Panc1 (cell line): ENCODE data around the gene E4F1. TPM values are rescaled to one million over a fixed set of nuclear protein-coding genes. Genes with fewer than 3 reads are reported as not detected.

Experiments
- ATAC-seq: fragments of 200-7000 bp; cut with Tn5 transposase; 2 replicates; pipeline ENCODE4 v1.9.1; 2020; ENCODE audit warnings: mild to moderate bottlenecking, moderate library complexity
- BruUV-seq: library from RNA; stranded (reverse); fragments of 400-500 nt; replicated peaks from 2 replicates; lab custom pipeline; 2021; lab: Mats Ljungman, UMichigan
- CTCF ChIA-PET: fragments of 300-600 bp; sonication (Branson Sonifier 250); formaldehyde crosslinking; loops from one replicate; lab custom pipeline; 2022; ENCODE audit warnings: antibody characterized with exemption; lab: Charles Lee
- POLR2A ChIA-PET: fragments of 300-600 bp; sonication (Branson Sonifier 250); formaldehyde crosslinking; loops from one replicate; lab custom pipeline; 2022; ENCODE audit warnings: antibody characterized with exemption; lab: Charles Lee
- DNase-seq: peaks from one replicate; pipeline ENCODE4 v3.0.0-alpha.2; 2010; ENCODE audit warnings: low read depth, low spot score
- H3K27ac ChIP-seq: 2 replicates; pipeline ENCODE4 v1.5.1; 2011; ENCODE audit warnings: mild to moderate bottlenecking, low read length, inconsistent platforms
- H3K27me3 ChIP-seq: fragments of 200-500 bp; sonication (Bioruptor generic); 2 replicates; pipeline ENCODE4 v1.6.0; 2014; ENCODE audit warnings: low read length, inconsistent platforms; ENCODE audit not compliant: control insufficient read depth, insufficient read depth
- H3K36me3 ChIP-seq: fragments of 200-500 bp; sonication (Bioruptor generic); 2 replicates; pipeline ENCODE4 v1.5.1; 2014; ENCODE audit warnings: inconsistent platforms, mild to moderate bottlenecking, low read length, moderate library complexity; ENCODE audit not compliant: control insufficient read depth, insufficient read depth
- H3K4me1 ChIP-seq: 2 replicates; pipeline ENCODE4 v1.5.1; 2011; ENCODE audit warnings: inconsistent platforms, mild to moderate bottlenecking, low read length, moderate library complexity; ENCODE audit not compliant: control insufficient read depth, insufficient read depth
- H3K4me3 ChIP-seq, 2 experiments: 2 replicates each; pipeline ENCODE4 v1.5.1; 2011 to 2012; ENCODE audit warnings: low read depth in 2 of 2, low read length in 2 of 2, mild to moderate bottlenecking in 2 of 2, inconsistent platforms in 1 of 2, moderate library complexity in 1 of 2
- H3K9me3 ChIP-seq: fragments of 200-500 bp; sonication (Bioruptor generic); 2 replicates; pipeline ENCODE4 v1.5.1; 2014; ENCODE audit warnings: low read depth, mild to moderate bottlenecking, inconsistent platforms, low read length, moderate library complexity; ENCODE audit not compliant: control insufficient read depth, insufficient read depth
- POLR2AphosphoS5 ChIP-seq: IDR thresholded peaks from 2 replicates; pipeline ENCODE4 v1.6.1; 2012; ENCODE audit warnings: mild to moderate bottlenecking, low read depth, low read length, moderate library complexity
- SIN3A ChIP-seq: IDR thresholded peaks from 2 replicates; pipeline ENCODE4 v1.6.1; 2012; ENCODE audit warnings: low read depth, mild to moderate bottlenecking, low read length, moderate library complexity, borderline replicate concordance; ENCODE audit not compliant: insufficient read depth
- TCF7L2 ChIP-seq: IDR thresholded peaks from 2 replicates; pipeline ENCODE4 v1.6.1; 2011; ENCODE audit warnings: mild to moderate bottlenecking, low read depth, low read length, inconsistent platforms
- in situ Hi-C: cut with HindIII; loops from 2 replicates; pipeline ENCODE4 v1.10.0; 2016; ENCODE audit warnings: low sequenced_read_pairs, low pct_unique_long_range_greater_than_20kb
- intact Hi-C: fragments of 100-400 bp; cut with micrococcal nuclease; formaldehyde crosslinking; loops from one replicate; pipeline ENCODE4 v1.10.0; 2022; ENCODE audit not compliant: unreplicated experiment
- total RNA-seq: library from RNA; stranded (reverse); gene quantifications from one replicate; pipeline ENCODE4 v1.2.1, GENCODE V29; 2021; ENCODE audit not compliant: unreplicated experiment
- TF ChIP-seq, protein P1 (sequence below), 2 experiments: IDR thresholded peaks; 2 replicates each; pipeline ENCODE4 v1.6.1; 2011 to 2012; ENCODE audit warnings: low read depth in 2 of 2, control low read depth in 1 of 2, low read length in 1 of 2, mild to moderate bottlenecking in 1 of 2, moderate library complexity in 1 of 2; ENCODE audit not compliant: insufficient read depth in 1 of 2
- TF ChIP-seq, protein P2 (sequence below): fragments of 450-650 bp; IDR thresholded peaks from 2 replicates; pipeline ENCODE4 v1.5.1; 2017; ENCODE audit warnings: mild to moderate bottlenecking

The E4F1 gene
- total RNA-seq, 1 experiment from 2014 or later: 50.8 TPM

DNA sequence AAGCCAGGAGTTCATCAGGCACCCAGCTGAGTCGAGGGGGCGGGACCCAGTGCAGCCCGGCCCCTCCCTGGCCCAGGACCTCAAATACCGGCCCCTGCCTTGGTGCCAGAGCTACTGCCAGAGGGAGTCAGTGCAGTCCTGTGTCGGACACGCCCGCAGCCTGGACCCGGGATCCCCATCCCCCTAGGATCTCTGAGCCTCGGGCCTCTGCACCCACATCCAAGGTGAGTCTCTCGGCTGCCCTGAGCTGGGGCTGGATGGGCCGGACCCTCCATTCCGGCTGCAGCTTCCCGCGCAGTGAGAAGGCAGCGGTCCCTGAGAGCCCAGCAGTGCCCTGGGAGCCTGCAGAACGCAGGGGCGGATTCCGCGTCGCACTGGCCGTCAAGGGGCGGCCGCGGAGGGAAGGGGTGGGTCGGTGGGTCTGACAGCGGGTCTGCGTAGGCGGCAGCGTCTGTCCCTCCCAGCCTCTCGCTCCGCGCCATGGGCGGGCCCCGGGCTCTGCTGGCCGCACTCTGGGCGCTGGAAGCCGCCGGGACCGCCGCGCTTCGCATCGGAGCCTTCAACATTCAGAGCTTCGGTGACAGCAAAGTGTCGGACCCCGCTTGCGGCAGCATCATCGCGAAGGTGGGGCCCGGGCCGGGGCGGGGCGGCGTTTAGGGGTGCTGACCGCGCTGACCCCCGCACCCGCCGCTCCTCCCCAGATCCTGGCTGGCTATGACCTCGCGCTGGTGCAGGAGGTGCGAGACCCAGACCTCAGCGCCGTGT is 13.1 kb downstream of the E4F1 start, which contains the start of gene DNASE1L2:
Gene DNASE1L2, plus strand, starts transcription at position 108 of the 765 bp plus-strand sequence. Its CDS starts 373 bp downstream, at position 481.
- peak; percentile 62 for ATAC-seq
- Histone ChIP-seq H3K9me3 (no peaks in the 10 kb centered on the region), H3K27ac (no peak within 1 kb of the TSS), H3K4me3 (no peak within 1 kb of the TSS), H3K36me3 (no peaks in the 10 kb centered on the region; the same call in 1 of the 2 replicates), H3K27me3 (no peaks in the 10 kb centered on the region), H3K4me1 (peaks cover 8% of the 10 kb centered on the region)
- CTCF ChIA-PET: no interaction called here
- POLR2A ChIA-PET: no interaction called here
- TF ChIP-seq TCF7L2: no peak
- TF ChIP-seq, protein P1, sequence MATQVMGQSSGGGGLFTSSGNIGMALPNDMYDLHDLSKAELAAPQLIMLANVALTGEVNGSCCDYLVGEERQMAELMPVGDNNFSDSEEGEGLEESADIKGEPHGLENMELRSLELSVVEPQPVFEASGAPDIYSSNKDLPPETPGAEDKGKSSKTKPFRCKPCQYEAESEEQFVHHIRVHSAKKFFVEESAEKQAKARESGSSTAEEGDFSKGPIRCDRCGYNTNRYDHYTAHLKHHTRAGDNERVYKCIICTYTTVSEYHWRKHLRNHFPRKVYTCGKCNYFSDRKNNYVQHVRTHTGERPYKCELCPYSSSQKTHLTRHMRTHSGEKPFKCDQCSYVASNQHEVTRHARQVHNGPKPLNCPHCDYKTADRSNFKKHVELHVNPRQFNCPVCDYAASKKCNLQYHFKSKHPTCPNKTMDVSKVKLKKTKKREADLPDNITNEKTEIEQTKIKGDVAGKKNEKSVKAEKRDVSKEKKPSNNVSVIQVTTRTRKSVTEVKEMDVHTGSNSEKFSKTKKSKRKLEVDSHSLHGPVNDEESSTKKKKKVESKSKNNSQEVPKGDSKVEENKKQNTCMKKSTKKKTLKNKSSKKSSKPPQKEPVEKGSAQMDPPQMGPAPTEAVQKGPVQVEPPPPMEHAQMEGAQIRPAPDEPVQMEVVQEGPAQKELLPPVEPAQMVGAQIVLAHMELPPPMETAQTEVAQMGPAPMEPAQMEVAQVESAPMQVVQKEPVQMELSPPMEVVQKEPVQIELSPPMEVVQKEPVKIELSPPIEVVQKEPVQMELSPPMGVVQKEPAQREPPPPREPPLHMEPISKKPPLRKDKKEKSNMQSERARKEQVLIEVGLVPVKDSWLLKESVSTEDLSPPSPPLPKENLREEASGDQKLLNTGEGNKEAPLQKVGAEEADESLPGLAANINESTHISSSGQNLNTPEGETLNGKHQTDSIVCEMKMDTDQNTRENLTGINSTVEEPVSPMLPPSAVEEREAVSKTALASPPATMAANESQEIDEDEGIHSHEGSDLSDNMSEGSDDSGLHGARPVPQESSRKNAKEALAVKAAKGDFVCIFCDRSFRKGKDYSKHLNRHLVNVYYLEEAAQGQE (IDR thresholded peaks at IDR 0.05; ENCODE audit: insufficient read depth in 1 of 2, low read depth in 2 of 2, low read length in 1 of 2): no peak
- no peak for TF ChIP-seq POLR2AphosphoS5
- TF ChIP-seq SIN3A: 0 out of 2 replicates have a peak, but pooled peaks have one; percentile 43
- TF ChIP-seq, protein P2, sequence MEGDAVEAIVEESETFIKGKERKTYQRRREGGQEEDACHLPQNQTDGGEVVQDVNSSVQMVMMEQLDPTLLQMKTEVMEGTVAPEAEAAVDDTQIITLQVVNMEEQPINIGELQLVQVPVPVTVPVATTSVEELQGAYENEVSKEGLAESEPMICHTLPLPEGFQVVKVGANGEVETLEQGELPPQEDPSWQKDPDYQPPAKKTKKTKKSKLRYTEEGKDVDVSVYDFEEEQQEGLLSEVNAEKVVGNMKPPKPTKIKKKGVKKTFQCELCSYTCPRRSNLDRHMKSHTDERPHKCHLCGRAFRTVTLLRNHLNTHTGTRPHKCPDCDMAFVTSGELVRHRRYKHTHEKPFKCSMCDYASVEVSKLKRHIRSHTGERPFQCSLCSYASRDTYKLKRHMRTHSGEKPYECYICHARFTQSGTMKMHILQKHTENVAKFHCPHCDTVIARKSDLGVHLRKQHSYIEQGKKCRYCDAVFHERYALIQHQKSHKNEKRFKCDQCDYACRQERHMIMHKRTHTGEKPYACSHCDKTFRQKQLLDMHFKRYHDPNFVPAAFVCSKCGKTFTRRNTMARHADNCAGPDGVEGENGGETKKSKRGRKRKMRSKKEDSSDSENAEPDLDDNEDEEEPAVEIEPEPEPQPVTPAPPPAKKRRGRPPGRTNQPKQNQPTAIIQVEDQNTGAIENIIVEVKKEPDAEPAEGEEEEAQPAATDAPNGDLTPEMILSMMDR: no peak
- in situ Hi-C loops (no loop called here), intact Hi-C loops (no loop called here)
- no peak for DNase-seq
- BruUV-seq: no TSS peak

- POLR2A ChIA-PET: no interaction called here
- no peak for TF ChIP-seq TCF7L2
- no peak for TF ChIP-seq POLR2AphosphoS5
- TF ChIP-seq, protein P2: no peak
- TF ChIP-seq SIN3A: no peak
- TF ChIP-seq, protein P1 (IDR thresholded peaks at IDR 0.05; ENCODE audit: insufficient read depth in 1 of 2, low read depth in 2 of 2, low read length in 1 of 2): no peak
- H3K9me3 ChIP-seq: no peaks in the 10 kb centered on the region
- H3K27me3 ChIP-seq: no peaks in the 10 kb centered on the region
- H3K27ac ChIP-seq: no peak overlapping the region
- in situ Hi-C loops (no loop called here), intact Hi-C loops (no loop called here)
- no peak for ATAC-seq
- no peak for DNase-seq
- BruUV-seq: no TSS peak
- H3K36me3 ChIP-seq: no peaks in the 10 kb centered on the region; the same call in 1 of the 2 replicates
- CTCF ChIA-PET: interaction anchor here (0.6 kb wide), 1 partner anchor 15 kb away, joined by 3 read pairs; no protein-coding TSS in a partner anchor
- H3K4me3 ChIP-seq: no peak overlapping the region
- peaks cover 8% of the 10 kb centered on the region for H3K4me1 ChIP-seq
Measured at GRCh38 chr16:2237102-2237482, 13.7 kb downstream of the E4F1 start.
